IMR-90 (cell line): ENCODE measurements around the gene CAMTA1. TPM values are rescaled to one million over a fixed set of nuclear protein-coding genes. Genes with fewer than 3 reads are reported as not detected.

ENCODE experiments used
- ATAC-seq: fragments of 200-7000 bp; cut with Tn5 transposase; 2 replicates; pipeline ENCODE4 v1.9.1; 2020; ENCODE audit warnings: low read depth, mild to moderate bottlenecking, moderate library complexity
- BruUV-seq: library from RNA; stranded (reverse); fragments of 400-500 nt; replicated peaks from 2 replicates; lab custom pipeline; 2021; lab: Mats Ljungman, UMichigan
- CTCF ChIA-PET: fragments of 300-600 bp; formaldehyde crosslinking; extraction: SDS; loops from one replicate; lab custom pipeline; 2021; ENCODE audit warnings: antibody characterized with exemption; lab: Yijun Ruan, JAX
- POLR2A ChIA-PET: fragments of 300-600 bp; sonication (Branson Sonifier 250); formaldehyde crosslinking; loops from one replicate; lab custom pipeline; 2022; ENCODE audit warnings: antibody characterized with exemption; ENCODE audit not compliant: unreplicated experiment; lab: Charles Lee
- DNase-seq: peaks from one replicate; pipeline ENCODE4 v3.0.0; 2013
- H2AFZ ChIP-seq: replicated peaks from 2 replicates; pipeline ENCODE3; 2013; ENCODE audit warnings: low read length, mild to moderate bottlenecking; ENCODE audit not compliant: poor library complexity
- H2AK5ac ChIP-seq: 2 replicates; pipeline ENCODE4 v1.6.1; 2013; ENCODE audit warnings: low read depth, low read length, inconsistent platforms
- H2AK9ac ChIP-seq: replicated peaks from 2 replicates; pipeline ENCODE3; 2013; ENCODE audit warnings: mild to moderate bottlenecking, low read depth, low read length, moderate library complexity; ENCODE audit not compliant: poor library complexity
- H2BK120ac ChIP-seq: 2 replicates; pipeline ENCODE4 v1.6.1; 2013; ENCODE audit warnings: low read depth, low read length, inconsistent platforms
- H2BK15ac ChIP-seq: 3 replicates; pipeline ENCODE4 v1.6.1; 2013; ENCODE audit warnings: low read depth, low read length, inconsistent platforms
- H2BK20ac ChIP-seq: 2 replicates; pipeline ENCODE4 v1.6.1; 2013; ENCODE audit warnings: low read depth, mild to moderate bottlenecking, inconsistent platforms, low read length, moderate library complexity
- H2BK5ac ChIP-seq: 2 replicates; pipeline ENCODE4 v1.6.1; 2013; ENCODE audit warnings: mild to moderate bottlenecking, low read depth, low read length, inconsistent platforms; ENCODE audit not compliant: poor library complexity, severe bottlenecking
- H3K14ac ChIP-seq: replicated peaks from 2 replicates; pipeline ENCODE4 v1.6.1; 2013; ENCODE audit warnings: low read depth, low read length, inconsistent platforms
- H3K18ac ChIP-seq: 2 replicates; pipeline ENCODE4 v1.6.1; 2013; ENCODE audit warnings: low read depth, low read length, control low read depth
- H3K23ac ChIP-seq: 2 replicates; pipeline ENCODE4 v1.6.1; 2013; ENCODE audit warnings: low read depth, low read length, inconsistent platforms
- H3K27ac ChIP-seq: 2 replicates; pipeline ENCODE4 v1.5.1; 2013; ENCODE audit warnings: mild to moderate bottlenecking, control low read depth, low read length; ENCODE audit not compliant: insufficient read depth
- H3K27me3 ChIP-seq: 2 replicates; pipeline ENCODE4 v1.6.1; 2013; ENCODE audit warnings: low read length; ENCODE audit not compliant: control insufficient read depth, insufficient read depth
- H3K36me3 ChIP-seq: 2 replicates; pipeline ENCODE4 v1.6.1; 2013; ENCODE audit warnings: low read length, mixed read lengths; ENCODE audit not compliant: control insufficient read depth, insufficient read depth
- H3K4ac ChIP-seq: 2 replicates; pipeline ENCODE4 v1.6.1; 2013; ENCODE audit warnings: low read depth, low read length, inconsistent platforms
- H3K4me1 ChIP-seq: 2 replicates; pipeline ENCODE4 v1.6.1; 2013; ENCODE audit warnings: low read length, mixed read lengths; ENCODE audit not compliant: control insufficient read depth, insufficient read depth
- H3K4me2 ChIP-seq: 2 replicates; pipeline ENCODE4 v1.6.1; 2013; ENCODE audit warnings: low read depth, mild to moderate bottlenecking, control low read depth, low read length, moderate library complexity
- H3K4me3 ChIP-seq: 2 replicates; pipeline ENCODE4 v1.5.1; 2013; ENCODE audit warnings: low read depth, mild to moderate bottlenecking, control low read depth, low read length, moderate library complexity; ENCODE audit not compliant: insufficient read depth
- H3K56ac ChIP-seq: 2 replicates; pipeline ENCODE4 v1.6.1; 2013; ENCODE audit warnings: low read length, inconsistent platforms; ENCODE audit not compliant: insufficient read depth; ENCODE audit errors: extremely low read depth
- H3K79me1 ChIP-seq, 2 experiments: 2 replicates each; pipeline ENCODE4 v1.6.1; 2013; ENCODE audit warnings: low read length in 2 of 2, inconsistent platforms in 1 of 2, low read depth in 1 of 2
- H3K9ac ChIP-seq: 2 replicates; pipeline ENCODE4 v1.6.1; 2013; ENCODE audit warnings: low read depth, low read length, control low read depth
- H3K9me1 ChIP-seq: 2 replicates; pipeline ENCODE4 v1.6.1; 2013; ENCODE audit warnings: low read length, inconsistent platforms; ENCODE audit not compliant: insufficient read depth
- H3K9me3 ChIP-seq: 2 replicates; pipeline ENCODE4 v1.6.1; 2013; ENCODE audit warnings: low read length; ENCODE audit not compliant: control insufficient read depth, insufficient read depth
- H4K20me1 ChIP-seq: 2 replicates; pipeline ENCODE4 v1.6.1; 2013; ENCODE audit warnings: low read length, inconsistent platforms; ENCODE audit not compliant: insufficient read depth
- H4K5ac ChIP-seq: 2 replicates; pipeline ENCODE4 v1.6.1; 2013; ENCODE audit warnings: mild to moderate bottlenecking, low read depth, low read length, control low read depth
- H4K8ac ChIP-seq, 2 experiments: 2 replicates each; pipeline ENCODE4 v1.6.1; 2013; ENCODE audit warnings: low read depth in 2 of 2, low read length in 2 of 2, control low read depth in 1 of 2, inconsistent platforms in 1 of 2
- H4K91ac ChIP-seq: 2 replicates; pipeline ENCODE4 v1.6.1; 2013; ENCODE audit warnings: low read depth, low read length, inconsistent platforms; ENCODE audit not compliant: insufficient read depth
- BHLHE40 ChIP-seq: fragments of 150-350 bp; IDR thresholded peaks from 2 replicates; pipeline ENCODE4 v1.6.1; 2016; ENCODE audit warnings: mild to moderate bottlenecking, low read depth, low read length
- RAD21 ChIP-seq: IDR thresholded peaks from 2 replicates; pipeline ENCODE4 v1.6.1; 2012; ENCODE audit warnings: low read length, improper control_type of control experiment
- RCOR1 ChIP-seq: IDR thresholded peaks from 2 replicates; pipeline ENCODE4 v1.6.1; 2012; ENCODE audit warnings: mild to moderate bottlenecking, low read length, improper control_type of control experiment; ENCODE audit not compliant: insufficient replicate concordance
- WGBS, 2 experiments: methylation state at CpG; one replicate each; pipeline versions ENCODE4 v1.1.5 to v1.1.7; 2013; ENCODE audit warnings: missing lambda C conversion rate in 2 of 2; ENCODE audit not compliant: insufficient read length in 1 of 2; ENCODE audit errors: extremely low coverage in 2 of 2; 5-methylcytosine and 5-hydroxymethylcytosine counted together
- dilution Hi-C: fragments of 300-500 bp; cut with HindIII; formaldehyde crosslinking; loops from one replicate; pipeline ENCODE4 v1.14.3; 2018; ENCODE audit warnings: low sequenced_read_pairs; ENCODE audit not compliant: unreplicated experiment
- in situ Hi-C: fragments of 300-500 bp; cut with MboI; formaldehyde crosslinking; loops from 3 replicates; pipeline ENCODE4 v1.14.3; 2019; ENCODE audit warnings: low sequenced_read_pairs, inconsistent platforms, mixed read lengths
- intact Hi-C: fragments of 100-400 bp; cut with micrococcal nuclease; formaldehyde crosslinking; loops from 2 replicates; pipeline ENCODE4 v1.10.0; 2022
- polyA plus RNA-seq, 3 experiments: library from polyadenylated mRNA; depleted of rRNA; stranded (reverse); fragments of >200 nt; gene quantifications; 2 replicates each; pipeline ENCODE4 v1.2.3, GENCODE V29; 2012; ENCODE audit warnings: low replicate concordance in 1 of 3
- total RNA-seq: library from RNA; depleted of rRNA; stranded (reverse); fragments of >200 nt; gene quantifications from 2 replicates; pipeline ENCODE4 v1.2.3, GENCODE V29; 2012

Gene CAMTA1
- total and polyA plus RNA-seq, 2 of the 4 experiments (the other 2 are of a cell fraction), result 35.5 to 74.3 TPM

DNA sequence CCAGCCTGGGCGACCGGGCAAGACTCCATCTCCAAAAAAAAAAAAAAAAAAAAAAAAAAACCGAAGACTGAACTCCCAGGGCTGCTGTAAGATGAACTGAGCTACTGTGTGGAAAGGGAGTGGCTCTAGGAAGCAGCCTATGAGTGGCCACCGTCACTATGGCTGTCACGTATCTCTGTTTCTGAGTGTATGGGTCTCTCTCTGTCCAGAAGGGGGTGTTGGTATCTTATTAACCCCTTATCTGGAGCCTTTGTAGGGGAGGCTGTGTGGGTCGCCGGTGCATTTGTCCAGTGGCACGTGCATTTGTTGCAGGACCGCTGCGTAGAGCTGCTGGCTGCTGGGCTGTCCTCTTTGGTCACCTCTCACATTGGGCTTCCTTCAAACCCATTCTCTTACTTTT lies 326.6 kb downstream of the CAMTA1 start:
- no peak overlapping the region for H4K5ac ChIP-seq
- intact Hi-C loops (no loop called here), dilution Hi-C loops (no loop called here), in situ Hi-C loops (no loop called here)
- no peak for ATAC-seq
- H2AK9ac ChIP-seq, result no peak overlapping the region
- H2AK5ac ChIP-seq, result no peak overlapping the region
- no peak overlapping the region for H3K18ac ChIP-seq
- no peak overlapping the region for H2BK20ac ChIP-seq
- H3K9me3 ChIP-seq, result no peaks in the 10 kb centered on the region; the same call in 1 of the 2 replicates
- H3K27me3 ChIP-seq, result peaks cover 16% of the 10 kb centered on the region
- H2AFZ ChIP-seq, result no peak overlapping the region
- TF ChIP-seq RAD21 (no peak), RCOR1 (no peak), BHLHE40 (no peak)
- H4K8ac ChIP-seq, result no peak overlapping the region
- no peak overlapping the region for H2BK120ac ChIP-seq
- H4K91ac ChIP-seq, result no peak overlapping the region
- H3K4me2 ChIP-seq, result no peak overlapping the region
- no TSS peak for BruUV-seq
- ChIA-PET POLR2A (no interaction called here), CTCF (interaction anchor here (0.6 kb wide), 1 partner anchor 46 kb away, joined by 3 read pairs; no protein-coding TSS in a partner anchor)
- no peak overlapping the region for H3K14ac ChIP-seq
- no peak for DNase-seq
- no peaks in the 10 kb centered on the region for H3K9me1 ChIP-seq
- H2BK15ac ChIP-seq, result no peak overlapping the region
- H3K4me3 ChIP-seq, result no peak overlapping the region
- H4K20me1 ChIP-seq, result no peaks in the 10 kb centered on the region
- WGBS, 2 experiments, result no CpG with 5 or more reads among the region's 10 CpGs
- no peak overlapping the region for H3K56ac ChIP-seq
- no peak overlapping the region for H3K4ac ChIP-seq
- no peaks in the 10 kb centered on the region for H3K36me3 ChIP-seq
- H2BK5ac ChIP-seq, result no peak overlapping the region
- H3K9ac ChIP-seq, result no peak overlapping the region
- H3K23ac ChIP-seq, result no peak overlapping the region
- no peaks in the 10 kb centered on the region for H3K4me1 ChIP-seq
- H3K79me1 ChIP-seq, result no peaks in the 10 kb centered on the region
- H3K27ac ChIP-seq, result no peak overlapping the region
